Esophagus squamous epithelium (tissue), 5 donors: Measurements from ENCODE around the gene KLHL2. TPM values are rescaled to one million over a fixed set of nuclear protein-coding genes. Genes with fewer than 3 reads are reported as not detected.

Experiments used
- DNase-seq: peaks from one replicate; lab custom pipeline; 2025; lab: John Stamatoyannopoulos, UW
- H3K27ac ChIP-seq, 4 donors: fragments of 200-600 bp; sonication (generic); one replicate each; pipeline ENCODE4 v1.5.1; 2016 to 2019; ENCODE audit warnings: mild to moderate bottlenecking in 1 of 4
- H3K27me3 ChIP-seq, 4 donors: fragments of 200-600 bp; sonication (generic); 1 replicate in 3 of 4; 2 replicates in 1 of 4; pipeline versions ENCODE4 v1.5.1 to v1.6.0; 2017 to 2021; ENCODE audit warnings: antibody characterized with exemption in 1 of 4
- H3K36me3 ChIP-seq, 3 donors: fragments of 200-600 bp; sonication (generic); one replicate each; pipeline ENCODE4 v1.5.1; 2016 to 2019
- H3K4me1 ChIP-seq, 3 donors: fragments of 200-600 bp; sonication (generic); one replicate each; pipeline ENCODE4 v1.5.1; 2017 to 2019
- H3K4me3 ChIP-seq, 4 donors: fragments of 200-600 bp; sonication (generic); 1 replicate in 3 of 4; 2 replicates in 1 of 4; pipeline ENCODE4 v1.5.1; 2016 to 2019; ENCODE audit warnings: mild to moderate bottlenecking in 2 of 4, moderate library complexity in 1 of 4
- H3K9me3 ChIP-seq, 3 donors: fragments of 200-600 bp; sonication (generic); one replicate each; pipeline ENCODE4 v1.5.1; 2016 to 2019
- CTCF ChIP-seq, 6 experiments: fragments of 450-650 bp in 4 of 6; fragments of 200-600 bp in 2 of 6; sonication (generic) in 2 of 6; IDR thresholded peaks; one replicate each; pipeline ENCODE4 v1.5.1; 2016 to 2019; ENCODE audit warnings: antibody characterized with exemption in 6 of 6, mild to moderate bottlenecking in 4 of 6, moderate library complexity in 4 of 6
- POLR2A ChIP-seq, 4 donors: fragments of 450-650 bp; IDR thresholded peaks; one replicate each; pipeline ENCODE4 v1.6.1; 2017; ENCODE audit warnings: antibody characterized with exemption in 4 of 4, mild to moderate bottlenecking in 4 of 4, moderate library complexity in 3 of 4
- WGBS, 2 donors: methylation state at CpG; one replicate each; pipeline ENCODE4 v1.1.5; 2018; 5-methylcytosine and 5-hydroxymethylcytosine counted together
- intact Hi-C: fragments of 100-400 bp; cut with DNase I; formaldehyde crosslinking; loops from one replicate; pipeline ENCODE4 v1.15.0; 2022
- total RNA-seq, 4 donors: library from RNA; depleted of rRNA; stranded (reverse); fragments of >200 nt; gene quantifications; one replicate each; pipeline ENCODE4 v1.1.0, GENCODE V29; 2016
- donor health status: DM: yes; HTN: yes; CAD: no.

Gene KLHL2
- total RNA-seq, 4 donors from 2014 or later = 25.6 to 44.3 (median 30.8) TPM

GRCh38 chr4:165302658-165303057, 95.3 kb downstream of the KLHL2 start:
- no peak for TF ChIP-seq POLR2A (IDR thresholded peaks at IDR 0.05)
- no peak for TF ChIP-seq CTCF (IDR thresholded peaks at IDR 0.05)
- intact Hi-C loops = no loop called here
- no peak for DNase-seq
- Histone ChIP-seq H3K4me3 (no peak overlapping the region), H3K27me3 (no peaks in the 10 kb centered on the region), H3K9me3 (no peaks in the 10 kb centered on the region), H3K27ac (no peak overlapping the region), H3K4me1 (peaks cover 0 to 12% (median 0%) of the 10 kb centered on the region in 3 donors), H3K36me3 (peaks cover 0 to 53% (median 2%) of the 10 kb centered on the region in 3 donors)
- 92 to 96% methylated on average over 1 of the region's 1 CpG for WGBS, 2 donors

DNA sequence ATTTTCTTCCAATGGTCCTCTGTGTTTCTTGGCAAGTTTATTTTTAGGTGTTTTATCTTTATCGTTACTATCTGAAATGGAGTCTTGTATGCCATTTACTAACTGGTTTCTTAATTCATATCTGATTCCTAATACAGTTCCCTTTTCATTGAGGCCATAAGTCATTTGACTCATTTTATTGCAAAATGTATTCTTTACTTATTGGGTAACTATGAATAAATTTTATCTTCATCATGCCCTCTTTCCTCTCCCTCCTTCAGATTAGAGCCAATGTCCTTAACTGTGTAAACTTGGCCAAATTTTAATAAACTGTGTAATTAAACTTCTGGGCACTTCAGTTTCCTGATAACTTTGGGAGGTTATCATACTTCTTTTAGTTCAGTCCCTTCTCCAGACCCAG, 100.8 kb downstream of the KLHL2 start:
- H3K4me3 ChIP-seq = no peak overlapping the region
- no peak overlapping the region for H3K27ac ChIP-seq
- no peak for TF ChIP-seq POLR2A (IDR thresholded peaks at IDR 0.05)
- TF ChIP-seq CTCF (IDR thresholded peaks at IDR 0.05) = no peak
- 43 to 76% methylated on average over 1 of the region's 1 CpG for WGBS, 2 donors
- H3K9me3 ChIP-seq = no peaks in the 10 kb centered on the region
- H3K4me1 ChIP-seq = peaks cover 0 to 7% (median 0%) of the 10 kb centered on the region in 3 donors
- peaks cover 0 to 72% (median 0%) of the 10 kb centered on the region in 3 donors for H3K36me3 ChIP-seq
- DNase-seq = no peak
- H3K27me3 ChIP-seq = no peaks in the 10 kb centered on the region
- intact Hi-C loops = no loop called here

- WGBS, 2 donors = 50 to 75% methylated on average over 1 to 2 of the region's 2 CpGs
- no peak for DNase-seq
- peaks cover 0 to 75% (median 0%) of the 10 kb centered on the region in 3 donors for H3K36me3 ChIP-seq
Measured at GRCh38 chr4:165308606-165309005, 101.2 kb downstream of the KLHL2 start.

GRCh38 chr4:165309456-165309855, 102.1 kb downstream of the KLHL2 start:
- Histone ChIP-seq H3K4me1 (peaks cover 0 to 7% (median 0%) of the 10 kb centered on the region in 3 donors), H3K27me3 (no peaks in the 10 kb centered on the region), H3K9me3 (no peaks in the 10 kb centered on the region), H3K4me3 (no peak overlapping the region), H3K36me3 (peaks cover 0 to 76% (median 0%) of the 10 kb centered on the region in 3 donors), H3K27ac (no peak overlapping the region)
- no peak for DNase-seq
- intact Hi-C loops = no loop called here
- 94 to 99% methylated on average over 4 of the region's 4 CpGs for WGBS, 2 donors
- TF ChIP-seq POLR2A (IDR thresholded peaks at IDR 0.05) (no peak), CTCF (IDR thresholded peaks at IDR 0.05) (no peak)

More at GRCh38 chr4:165308606-165309005, 101.2 kb downstream of the KLHL2 start:
- intact Hi-C loops = no loop called here
- TF ChIP-seq CTCF (IDR thresholded peaks at IDR 0.05) (no peak), POLR2A (IDR thresholded peaks at IDR 0.05) (no peak)
- H3K9me3 ChIP-seq = no peaks in the 10 kb centered on the region
- peaks cover 0 to 7% (median 0%) of the 10 kb centered on the region in 3 donors for H3K4me1 ChIP-seq
- H3K4me3 ChIP-seq = no peak overlapping the region
- H3K27me3 ChIP-seq = no peaks in the 10 kb centered on the region
- no peak overlapping the region for H3K27ac ChIP-seq

- 59 to 66% methylated on average over 2 of the region's 2 CpGs for WGBS, 2 donors
- H3K9me3 ChIP-seq = no peaks in the 10 kb centered on the region
- no peaks in the 10 kb centered on the region for H3K27me3 ChIP-seq
- intact Hi-C loops = no loop called here
- H3K4me3 ChIP-seq = no peak overlapping the region
- H3K4me1 ChIP-seq = peaks cover 0 to 7% (median 0%) of the 10 kb centered on the region in 3 donors
- peaks cover 0 to 79% (median 0%) of the 10 kb centered on the region in 3 donors for H3K36me3 ChIP-seq
- no peak overlapping the region for H3K27ac ChIP-seq
- no peak for TF ChIP-seq POLR2A (IDR thresholded peaks at IDR 0.05)
- TF ChIP-seq CTCF (IDR thresholded peaks at IDR 0.05) = no peak
- DNase-seq = no peak
Measured at GRCh38 chr4:165312506-165312905, 105.1 kb downstream of the KLHL2 start.
